MM.1S (cell line): ENCODE results near the gene CANT1.

Experiments
- CTCF ChIP-seq: fragments of 300-600 bp; sonication (generic); IDR thresholded peaks from 2 replicates; pipeline ENCODE4 v1.5.1; 2016; ENCODE audit warnings: antibody characterized with exemption, low read length, mixed read lengths
- EZH2 ChIP-seq: fragments of 300-600 bp; sonication (generic); optimal IDR thresholded peaks from 2 replicates; pipeline ENCODE3; 2017; ENCODE audit warnings: low read depth, mild to moderate bottlenecking, antibody characterized with exemption, low read length, mixed read lengths
- EZH2phosphoT487 ChIP-seq: fragments of 300-600 bp; sonication (generic); IDR thresholded peaks from 2 replicates; pipeline ENCODE4 v1.6.1; 2018; ENCODE audit warnings: antibody characterized with exemption, low read length

- TF ChIP-seq CTCF: no peak
- TF ChIP-seq EZH2: no peak
- TF ChIP-seq EZH2phosphoT487: no peak
Measured at GRCh38 chr17:78998311-78999055, 11.1 kb downstream of the CANT1 start.
